GM12891 (cell line): ENCODE data around the gene TMTC2.

Source experiments
- DNase-seq: peaks from one replicate; pipeline ENCODE4 v3.0.0; 2011; ENCODE audit warnings: low spot score; ENCODE audit not compliant: insufficient read length
- FAIRE-seq: peaks from 2 replicates; lab custom pipeline; 2011; peaks lifted over from hg19 to GRCh38; lab: Jason Lieb, UNC
- PAX5 ChIP-seq: IDR thresholded peaks from 2 replicates; pipeline ENCODE4 v1.6.1; 2011; ENCODE audit warnings: low read length, moderate library complexity, mild to moderate bottlenecking; ENCODE audit not compliant: insufficient read depth, severe bottlenecking
- POLR2A ChIP-seq: IDR thresholded peaks from 2 replicates; pipeline ENCODE4 v1.6.1; 2011; ENCODE audit warnings: low read depth, low read length, control low read depth
- POLR2AphosphoS5 ChIP-seq: IDR thresholded peaks from 2 replicates; pipeline ENCODE4 v1.6.1; 2011; ENCODE audit warnings: low read depth, low read length, control low read depth
- POU2F2 ChIP-seq: IDR thresholded peaks from 2 replicates; pipeline ENCODE4 v1.6.1; 2011; ENCODE audit warnings: low read depth, mild to moderate bottlenecking, control low read depth, low read length, moderate library complexity
- SPI1 ChIP-seq: IDR thresholded peaks from 2 replicates; pipeline ENCODE4 v1.6.1; 2011; ENCODE audit warnings: low read depth, low read length, control low read depth
- TAF1 ChIP-seq: IDR thresholded peaks from 2 replicates; pipeline ENCODE4 v1.6.1; 2011; ENCODE audit warnings: low read depth, low read length, control low read depth

TMTC2 gene

DNA sequence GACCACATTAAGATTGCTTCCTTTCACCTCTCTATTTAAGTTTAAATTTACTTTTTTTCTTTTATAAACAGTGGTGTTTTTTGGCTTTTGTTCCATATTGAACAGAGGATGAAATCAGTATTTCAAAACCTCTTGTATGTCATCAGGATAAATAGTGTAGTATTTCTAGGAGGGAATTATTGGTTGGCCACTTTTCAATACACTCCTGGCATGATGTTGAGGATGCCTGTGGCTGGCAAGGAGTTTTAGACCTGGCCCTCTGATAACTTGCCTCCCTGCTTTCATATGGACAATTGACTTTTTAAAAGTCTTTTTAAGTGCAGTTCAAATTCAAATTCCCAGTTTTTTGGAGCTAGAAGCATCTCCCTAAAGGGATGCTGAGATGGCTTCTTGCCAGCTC lies 9.8 kb downstream of the TMTC2 start:
- DNase-seq (no peak), FAIRE-seq (no peak)
- no peak for TF ChIP-seq PAX5
- TF ChIP-seq SPI1: no peak
- no peak for TF ChIP-seq POU2F2
- no peak for TF ChIP-seq TAF1
- no peak for TF ChIP-seq POLR2AphosphoS5
- no peak for TF ChIP-seq POLR2A

DNA sequence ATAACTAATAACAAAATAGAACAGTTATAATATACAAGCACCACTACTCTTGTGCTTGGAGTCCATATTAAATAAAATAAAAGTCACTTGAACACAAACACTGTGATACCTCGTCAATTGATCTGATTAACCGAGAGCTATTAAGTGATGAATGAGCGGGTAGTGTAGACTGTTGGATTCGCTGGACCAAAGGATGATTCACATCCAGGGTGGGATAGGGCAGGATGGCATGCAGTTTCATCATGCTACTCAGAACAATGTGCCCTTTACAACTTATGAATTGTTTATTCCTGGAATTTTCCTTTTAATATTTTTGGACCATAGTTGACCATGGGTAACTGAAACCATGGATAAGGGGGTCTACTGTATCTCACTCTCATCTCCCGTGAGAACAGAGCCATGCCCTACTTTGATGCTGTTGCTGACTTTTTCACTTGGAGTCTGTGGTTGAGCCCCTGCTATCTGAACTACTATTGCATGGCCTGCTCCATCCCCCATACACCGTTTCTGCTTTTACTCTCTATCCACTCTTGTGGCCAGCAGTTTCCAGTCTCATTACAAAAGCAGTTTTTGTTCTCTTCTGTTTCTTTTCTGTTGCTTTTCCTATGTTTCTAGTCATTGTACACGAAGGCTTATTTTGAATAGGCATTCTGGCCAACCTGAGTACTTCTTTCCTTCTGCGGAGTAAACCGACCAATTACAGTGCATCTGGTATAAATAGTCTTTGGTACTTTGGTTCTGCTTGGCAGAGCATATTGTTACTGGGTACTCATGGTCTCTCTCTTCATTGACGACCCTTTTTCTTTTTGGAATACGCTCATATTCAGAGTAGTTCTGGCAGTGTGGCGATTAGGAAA lies 12.2 kb downstream of the TMTC2 start:
- FAIRE-seq (no peak), DNase-seq (no peak)
- TF ChIP-seq POLR2A: no peak
- no peak for TF ChIP-seq TAF1
- TF ChIP-seq SPI1: no peak
- no peak for TF ChIP-seq POLR2AphosphoS5
- TF ChIP-seq PAX5: no peak
- no peak for TF ChIP-seq POU2F2

DNA sequence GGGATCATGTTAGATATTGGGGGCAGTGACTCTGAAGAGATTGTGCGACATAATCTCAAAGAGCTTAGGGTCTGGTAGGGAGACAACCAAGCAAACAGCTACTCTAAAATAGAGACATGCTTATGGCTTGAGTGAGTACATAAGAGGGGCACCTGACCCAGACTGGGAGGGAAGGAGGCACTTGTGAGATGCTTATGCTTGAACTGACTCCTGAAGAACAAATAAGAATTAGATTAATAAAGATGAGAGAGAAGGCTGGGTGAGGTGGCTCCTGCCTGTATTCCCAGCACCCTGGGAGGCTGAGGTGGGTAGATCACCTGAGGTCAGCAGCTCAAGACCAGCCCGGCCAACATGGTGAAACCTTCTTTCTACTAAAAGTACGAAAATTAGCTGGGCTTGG lies 19.1 kb downstream of the TMTC2 start:
- TF ChIP-seq TAF1: no peak
- TF ChIP-seq POLR2AphosphoS5: no peak
- no peak for TF ChIP-seq SPI1
- TF ChIP-seq POLR2A: no peak
- no peak for TF ChIP-seq PAX5
- DNase-seq (no peak), FAIRE-seq (no peak)

DNA sequence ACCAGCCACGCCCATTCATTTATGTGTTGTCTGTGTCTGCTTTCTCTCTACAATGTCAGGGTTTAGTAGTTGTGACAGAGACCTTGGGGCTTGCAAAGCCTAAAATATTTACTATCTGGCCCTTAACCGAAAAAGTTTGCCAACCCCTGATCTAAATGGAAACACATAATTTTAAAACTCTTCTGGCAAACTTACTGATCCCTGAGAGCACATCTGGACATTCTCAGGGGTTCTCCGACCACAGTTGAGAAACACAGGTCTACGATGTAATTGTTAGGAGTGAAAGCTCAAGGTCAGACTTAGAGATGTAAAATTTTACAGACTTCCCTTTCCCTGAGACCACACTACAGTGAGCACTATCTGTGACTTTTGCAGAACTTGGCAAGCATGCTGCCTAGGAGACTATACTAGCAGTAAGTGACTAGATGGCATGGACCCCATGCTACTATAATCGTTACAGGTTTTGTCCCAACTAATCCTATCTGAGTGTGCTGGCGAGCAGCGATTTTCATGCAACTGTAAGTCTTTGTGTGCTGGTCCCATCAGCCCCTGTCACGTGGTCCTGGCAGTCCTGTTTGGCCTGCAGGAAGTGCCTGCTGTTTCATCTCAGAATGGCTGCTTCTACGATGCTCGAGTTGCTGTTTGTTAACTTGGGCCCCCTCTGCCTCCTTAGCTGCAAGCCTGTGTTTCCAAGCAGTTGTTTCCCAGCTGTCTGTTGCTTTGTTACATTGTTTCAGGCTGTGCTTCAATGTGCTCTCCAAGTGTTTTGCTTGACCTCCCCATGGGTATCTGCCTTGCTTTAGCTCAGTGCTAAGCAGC lies 21.6 kb downstream of the TMTC2 start:
- TF ChIP-seq SPI1 (peak; percentile 12; the same call in 1 of the 2 replicates), TAF1 (no peak), POLR2A (no peak), POLR2AphosphoS5 (no peak)
- DNase-seq: no peak
- no peak for FAIRE-seq

DNA sequence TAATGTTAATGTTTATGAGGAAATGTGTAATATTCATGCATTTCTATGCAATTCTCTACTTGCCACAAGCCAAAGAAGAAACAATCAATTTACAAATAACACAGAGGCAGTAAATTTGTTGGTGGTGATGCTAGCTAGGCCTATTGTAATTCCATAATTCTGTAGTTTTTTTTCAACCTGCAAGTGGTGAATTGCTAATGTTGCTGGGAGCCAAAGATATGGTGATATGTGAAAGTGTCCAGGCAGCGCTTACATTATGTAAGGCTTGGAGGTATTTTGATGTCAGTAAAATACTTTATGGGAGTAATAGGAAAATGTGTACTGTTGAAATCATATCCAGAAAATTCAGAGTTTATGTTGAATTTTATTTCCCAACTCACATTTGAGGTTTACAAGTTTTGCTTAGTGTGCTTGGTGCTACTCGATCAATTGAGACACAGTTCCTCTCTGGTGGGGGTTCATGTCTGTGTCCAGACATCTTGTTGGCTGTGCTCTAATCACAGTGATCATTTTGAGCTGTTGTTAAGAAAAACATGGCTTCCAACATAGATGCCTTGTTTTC lies 23.2 kb downstream of the TMTC2 start:
- no peak for TF ChIP-seq POU2F2
- no peak for TF ChIP-seq POLR2A
- no peak for TF ChIP-seq PAX5
- no peak for TF ChIP-seq SPI1
- no peak for TF ChIP-seq POLR2AphosphoS5
- FAIRE-seq (no peak), DNase-seq (no peak)

DNA sequence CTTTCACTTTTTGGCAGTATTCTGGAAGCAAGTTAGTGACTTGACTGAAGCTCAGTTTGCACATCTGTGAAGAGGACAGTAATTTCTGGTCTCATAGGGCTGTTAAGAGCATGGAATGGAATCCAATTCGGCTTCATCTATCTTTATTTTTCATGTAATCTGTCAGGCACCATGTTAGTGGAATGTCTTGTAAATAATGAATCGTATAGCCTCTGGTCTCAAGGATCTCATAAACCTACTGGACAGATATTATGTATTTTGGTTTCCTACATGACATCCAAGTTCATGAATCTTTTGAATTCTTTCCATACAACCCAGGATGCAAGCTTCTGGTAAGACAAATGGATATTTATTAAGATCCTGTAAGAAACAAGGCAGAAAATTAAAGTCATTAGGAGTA lies 24.0 kb downstream of the TMTC2 start:
- FAIRE-seq (no peak), DNase-seq (no peak)
- TF ChIP-seq TAF1: no peak
- TF ChIP-seq POLR2A: no peak
- TF ChIP-seq SPI1: no peak
- TF ChIP-seq POU2F2: no peak

DNA sequence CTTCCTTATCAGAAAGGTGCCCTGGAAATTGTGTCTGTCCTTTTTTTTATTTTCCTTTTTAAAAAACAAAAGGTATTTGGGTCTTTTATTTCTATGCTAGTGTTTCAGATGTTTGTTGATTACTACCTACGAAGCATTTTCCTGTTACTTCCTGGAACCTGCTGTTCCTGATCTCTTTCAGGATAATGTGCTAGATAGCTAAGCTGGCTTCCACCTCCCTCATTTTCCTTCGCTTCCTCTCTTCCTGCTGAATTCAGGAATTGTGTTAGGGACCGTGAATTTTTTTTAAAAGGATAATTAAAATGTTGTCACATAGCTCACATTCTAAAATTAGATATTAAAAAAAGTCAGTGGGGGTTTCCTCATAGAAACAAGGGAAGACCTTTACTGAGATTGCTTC lies 27.7 kb downstream of the TMTC2 start:
- FAIRE-seq (no peak), DNase-seq (no peak)
- no peak for TF ChIP-seq POLR2AphosphoS5

DNA sequence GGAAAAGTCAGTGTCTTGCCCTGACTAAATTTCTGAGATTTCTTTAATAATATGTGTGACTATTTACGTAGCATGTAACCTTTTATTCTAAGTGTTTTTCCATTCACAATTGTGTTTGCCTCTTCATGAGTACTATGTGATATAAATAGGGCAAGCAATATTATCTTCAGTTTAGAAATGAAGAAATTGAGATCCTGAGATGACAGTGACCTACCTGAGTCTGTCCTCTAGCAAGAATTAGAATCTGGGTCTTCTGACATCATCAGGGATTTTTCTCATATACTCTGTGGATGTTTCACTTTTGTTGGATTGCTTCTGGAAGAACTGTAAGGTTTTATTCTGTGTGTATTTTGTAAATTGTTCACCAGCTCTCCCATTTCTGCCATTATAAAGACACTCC lies 35.0 kb downstream of the TMTC2 start:
- FAIRE-seq (no peak), DNase-seq (no peak)
- TF ChIP-seq POLR2A (no peak), POU2F2 (no peak), POLR2AphosphoS5 (no peak), TAF1 (no peak), SPI1 (no peak), PAX5 (no peak)

DNA sequence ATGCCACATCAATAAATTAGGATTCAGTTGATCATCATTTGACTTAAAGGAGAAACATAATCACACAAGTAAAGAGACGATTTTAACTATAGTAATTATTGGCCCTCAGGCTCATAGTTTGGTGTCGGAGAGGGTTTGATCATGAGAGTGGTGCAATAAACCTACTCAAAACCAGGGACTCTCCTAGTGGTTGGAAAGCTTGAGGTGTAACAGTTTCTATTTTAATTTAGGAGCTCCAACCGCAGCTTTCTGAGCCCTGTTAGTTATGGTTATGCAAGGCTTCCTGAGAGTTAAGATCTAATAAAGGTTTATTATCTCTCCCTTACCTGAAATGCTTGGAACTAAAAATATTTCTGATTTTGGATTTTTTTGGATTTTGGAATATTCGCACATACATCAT lies 36.4 kb downstream of the TMTC2 start:
- no peak for TF ChIP-seq POLR2A
- no peak for TF ChIP-seq POU2F2
- TF ChIP-seq SPI1: no peak
- TF ChIP-seq PAX5: no peak
- TF ChIP-seq TAF1: no peak
- TF ChIP-seq POLR2AphosphoS5: no peak
- DNase-seq (no peak), FAIRE-seq (no peak)

DNA sequence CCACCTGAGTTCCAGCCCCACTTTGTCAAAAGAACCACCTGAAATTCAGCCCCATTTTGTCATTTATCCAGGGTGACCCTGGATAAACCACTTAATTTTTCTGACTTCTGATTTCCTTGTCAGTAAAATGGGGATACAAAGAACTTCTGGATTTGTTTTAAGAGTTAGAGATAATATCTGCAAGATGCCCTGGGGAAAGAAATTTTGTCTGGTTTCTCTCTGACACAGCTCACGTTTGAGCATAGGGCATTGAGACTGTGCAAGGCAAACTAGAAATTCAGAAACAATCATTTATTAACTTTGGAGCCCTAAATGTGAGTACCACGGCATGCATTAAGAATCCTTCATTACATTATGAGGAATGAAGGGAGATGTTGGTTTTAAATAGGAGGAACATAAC lies 37.2 kb downstream of the TMTC2 start:
- no peak for DNase-seq
- no peak for FAIRE-seq
- no peak for TF ChIP-seq SPI1
- no peak for TF ChIP-seq POLR2A
- no peak for TF ChIP-seq TAF1
- no peak for TF ChIP-seq POLR2AphosphoS5
- no peak for TF ChIP-seq POU2F2
- no peak for TF ChIP-seq PAX5

DNA sequence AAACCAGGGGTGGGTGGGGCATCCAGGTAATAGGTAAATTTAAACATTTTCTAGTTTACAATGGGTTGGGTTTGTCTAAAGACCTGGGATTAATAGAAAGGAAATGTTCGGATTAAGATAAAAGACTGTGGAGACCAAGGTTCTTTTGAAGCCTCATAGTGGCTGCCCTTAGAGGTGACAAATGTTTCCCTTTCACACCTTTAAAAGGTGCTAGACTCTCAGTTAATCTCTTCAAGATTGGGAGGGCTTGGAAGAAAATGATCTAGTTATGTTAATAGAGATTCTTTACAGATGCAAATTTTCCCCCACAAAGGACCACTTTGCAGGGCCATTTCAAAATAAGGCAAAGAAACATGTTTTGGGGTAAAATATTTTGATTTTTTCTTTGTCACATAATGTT lies 39.0 kb downstream of the TMTC2 start:
- DNase-seq (no peak), FAIRE-seq (no peak)
- TF ChIP-seq POLR2AphosphoS5 (no peak), POU2F2 (no peak), POLR2A (no peak)
